ENCODE measurements around the gene IFT81. TPM values are rescaled to one million over a fixed set of nuclear protein-coding genes. Genes with fewer than 3 reads are reported as not detected.

Gene IFT81
- total and polyA plus RNA-seq, 2 experiments from 2014 or later, result 17.5 to 22.3 TPM

GRCh38 chr12:110249716-110250225 lies 125.6 kb downstream of the IFT81 start:
- H3K79me2 ChIP-seq (replicated peaks; ENCODE audit: insufficient read depth), result no peaks in the 10 kb centered on the region
- TF ChIP-seq ZNF114 (CRISPR knock-in tag; IDR thresholded peaks at IDR 0.05), result no peak
- no peak for TF ChIP-seq STAT1 (IDR thresholded peaks at IDR 0.05; ENCODE audit: unreplicated experiment)
- TF ChIP-seq ZNF462 (CRISPR knock-in tag; IDR thresholded peaks at IDR 0.05), result no peak
- no peak for TF ChIP-seq JUNB (IDR thresholded peaks at IDR 0.05; ENCODE audit: unreplicated experiment)
- TF ChIP-seq CREB1 (CRISPR knock-in tag; IDR thresholded peaks at IDR 0.05; ENCODE audit: low read depth), result no peak
- no peak for TF ChIP-seq REST (IDR thresholded peaks at IDR 0.05; ENCODE audit: unreplicated experiment)
- TF ChIP-seq ETS1 (IDR thresholded peaks at IDR 0.05), result no peak
- TF ChIP-seq EZH2phosphoT487 (IDR thresholded peaks at IDR 0.05; ENCODE audit: unreplicated experiment), result no peak
- TF ChIP-seq CTCF (conservative IDR thresholded peaks at IDR 0.05; ENCODE audit: low read depth in 2 of 2), result no peak
- H3K9me2 ChIP-seq (ENCODE audit: insufficient read depth), result no peaks in the 10 kb centered on the region
- Mint-ChIP-seq H3K27ac (no peak overlapping the region), H3K4me1 (peaks cover 23% of the 10 kb centered on the region), H3K36me3 (ENCODE audit: low read depth) (no peaks in the 10 kb centered on the region), H3K4me3 (no peak overlapping the region), H3K27me3 (ENCODE audit: insufficient read depth, low read depth, poor library complexity) (peaks cover 11% of the 10 kb centered on the region), H3K9me3 (no peaks in the 10 kb centered on the region)
- H3K4me3 ChIP-seq, result no peak overlapping the region
- no peak overlapping the region for H3K27ac ChIP-seq (ENCODE audit: low read depth)
- H3K36me3 ChIP-seq (ENCODE audit: insufficient read depth), result no peaks in the 10 kb centered on the region
- DNase-seq (ENCODE audit: low spot score) (no peak), ATAC-seq (no peak)
- H4K20me1 ChIP-seq (replicated peaks; ENCODE audit: insufficient read depth), result no peaks in the 10 kb centered on the region
- H2AFZ ChIP-seq, result no peak overlapping the region
- no peak overlapping the region for H3K4me2 ChIP-seq
- no peaks in the 10 kb centered on the region for H3F3A ChIP-seq (replicated peaks; ENCODE audit: low read depth)
- H3K4me1 ChIP-seq (ENCODE audit: insufficient read depth), result peaks cover 5% of the 10 kb centered on the region; the same call in 1 of the 2 replicates
- no peaks in the 10 kb centered on the region for H3K27me3 ChIP-seq (ENCODE audit: insufficient read depth)

Measured in GM23338 (cell line).